ENCODE results near the gene TRIP11. TPM values are rescaled to one million over a fixed set of nuclear protein-coding genes. Genes with fewer than 3 reads are reported as not detected.

Gene TRIP11
- total RNA-seq (2014; rRNA removed; shearing (Covaris generic)) = 9.7 and 12.4 TPM in 2 replicates

DNA sequence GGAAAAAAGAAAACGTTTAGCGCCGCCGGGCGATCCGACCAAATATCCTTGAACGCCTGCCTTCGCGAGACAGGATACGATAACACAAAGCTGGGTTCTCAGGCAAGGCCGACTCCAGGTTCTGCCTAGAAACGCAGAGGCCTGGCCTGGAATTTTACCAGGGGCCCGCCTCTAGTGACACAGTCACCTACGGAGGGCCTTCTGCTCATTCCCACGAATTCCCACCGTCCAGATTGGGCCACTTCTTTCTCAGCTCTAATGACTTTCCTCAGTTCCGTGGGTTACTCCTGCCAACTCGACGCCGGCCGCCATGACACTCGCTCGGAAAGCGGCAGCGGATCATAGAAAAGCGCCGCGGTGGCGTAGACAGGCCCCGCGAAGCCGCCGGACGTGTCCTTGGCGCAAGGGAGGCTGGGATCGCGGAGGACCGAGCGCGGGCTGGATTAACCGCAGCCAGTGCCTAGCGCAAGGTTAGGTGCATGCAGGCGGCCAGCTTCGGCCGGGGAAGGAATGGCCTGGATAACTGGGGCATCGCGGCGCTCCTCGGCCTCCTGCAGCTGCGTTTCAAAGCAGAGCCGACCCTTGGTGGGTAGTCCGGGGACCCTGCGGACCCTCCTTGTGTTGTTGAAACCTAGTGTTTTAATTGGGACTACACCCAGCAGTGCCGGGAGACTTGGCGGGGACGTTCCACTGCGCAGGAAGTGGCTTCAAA lies at the start of gene TRIP11:
TSS of gene TRIP11 (minus strand) at position 341 of the 712 bp plus-strand sequence. CDS start 374 bp downstream, outside the sequence.

DNA sequence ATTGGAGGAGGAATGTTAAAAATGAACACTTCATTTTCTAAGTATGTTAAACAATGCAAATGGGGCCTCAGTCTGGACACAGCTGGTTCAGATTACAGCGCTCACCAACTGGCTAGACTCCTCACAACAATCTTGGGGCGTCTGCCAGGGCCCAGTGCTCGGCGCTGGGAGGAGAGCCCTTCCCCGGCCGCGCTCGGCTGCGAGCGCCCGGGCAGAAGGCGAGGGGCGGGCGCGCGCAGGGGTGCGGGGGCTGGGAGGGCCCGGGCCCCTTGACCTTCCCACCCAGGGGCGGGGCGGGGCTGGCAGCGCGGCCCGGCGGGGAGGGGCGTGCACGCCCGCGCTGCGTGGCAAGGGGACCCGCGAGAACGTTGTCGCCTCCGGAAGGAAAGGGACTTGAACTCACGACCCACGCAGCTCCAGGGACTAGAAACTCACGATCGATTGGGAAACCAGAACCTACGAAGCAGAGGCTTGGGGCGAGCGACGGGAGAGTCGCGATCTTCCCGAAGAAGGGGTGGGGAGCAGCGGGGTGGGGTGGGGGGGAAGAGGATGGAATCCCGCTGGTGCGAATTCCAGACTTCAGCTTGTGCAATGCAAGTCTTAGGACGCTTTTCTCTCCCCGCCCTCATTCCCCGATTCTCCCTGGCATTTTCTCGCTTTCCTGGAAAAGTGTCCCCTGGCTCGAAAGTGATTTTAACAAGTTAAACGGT lies 92.2 kb downstream of the TRIP11 start, which contains the start of gene FBLN5:
TSS of gene FBLN5 (minus strand) at position 220 of the 710 bp plus-strand sequence. CDS start 465 bp downstream, outside the sequence.

Other genes with a start within 250 kb of the TRIP11 start
- not detected in 2 replicates for gene TC2N, start 172.5 kb downstream of the TRIP11 start, total RNA-seq (2014; rRNA removed; shearing (Covaris generic))
- 0.23 TPM in 1 of 2 replicates, not detected in the other for gene FBLN5, start 92.4 kb downstream of the TRIP11 start, total RNA-seq (2014; rRNA removed; shearing (Covaris generic))
- 36.2 and 43.9 TPM in 2 replicates for gene ATXN3, start 66.5 kb upstream of the TRIP11 start, total RNA-seq (2014; rRNA removed; shearing (Covaris generic))
- gene NDUFB1, start 81.6 kb upstream of the TRIP11 start, total RNA-seq (2014; rRNA removed; shearing (Covaris generic)) = 295 and 368 TPM in 2 replicates
- gene CPSF2, start 81.9 kb upstream of the TRIP11 start, total RNA-seq (2014; rRNA removed; shearing (Covaris generic)) = 36.1 and 44.9 TPM in 2 replicates

Data from A375 (cell line).